EL (cell line): Measurements from ENCODE around the gene NTRK1.
A peak's percentile ranks its signal among the peaks of the same experiment; 100 is the strongest.

Source experiments
- DNase-seq: peaks from one replicate; pipeline ENCODE4 v3.0.0-alpha.2; 2016

NTRK1 gene

GRCh38 chr1:156858959-156859522, 1.6 kb upstream of the NTRK1 start, which contains the start of gene INSRR:
INSRR (minus strand) TSS chr1:156859117; CDS start chr1:156858621, 496 bp downstream.
- no peak for DNase-seq

DNA sequence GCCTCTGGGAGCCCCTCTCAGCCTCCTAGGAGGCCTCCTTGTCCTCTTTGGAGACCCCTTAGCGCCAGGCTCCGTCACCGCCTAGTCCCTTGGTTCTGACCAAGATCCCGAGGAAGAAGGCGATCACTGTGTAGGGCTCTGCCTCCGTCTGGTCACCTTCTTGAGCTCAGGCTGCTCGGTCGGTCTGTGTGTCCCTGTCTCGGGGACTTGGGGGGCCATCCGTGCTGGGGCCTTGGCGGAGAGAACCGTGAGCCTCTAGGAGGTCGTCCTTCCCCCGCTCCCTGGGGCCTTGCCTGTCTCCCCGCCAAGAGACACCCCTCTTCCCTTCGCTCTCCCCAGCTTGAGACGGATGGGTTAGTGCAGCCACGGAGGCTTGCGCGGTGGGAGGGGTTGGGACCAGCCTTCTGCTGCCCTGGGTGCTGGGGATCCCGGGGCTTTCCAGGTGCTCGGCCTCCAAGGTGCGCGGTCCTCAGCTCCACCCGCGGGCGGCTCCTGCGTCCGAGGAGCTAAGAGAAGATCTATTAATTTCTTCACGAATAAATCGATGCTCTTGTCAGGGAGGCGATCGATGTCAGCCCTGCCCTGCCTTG, 1.0 kb upstream of the NTRK1 start:
- DNase-seq, result peak; percentile 28

GRCh38 chr1:156860113-156860627, 495 bp upstream of the NTRK1 start:
- DNase-seq, result peak; percentile 53

- no peak for DNase-seq
Measured at GRCh38 chr1:156862584-156862983, 1.9 kb downstream of the NTRK1 start.

DNA sequence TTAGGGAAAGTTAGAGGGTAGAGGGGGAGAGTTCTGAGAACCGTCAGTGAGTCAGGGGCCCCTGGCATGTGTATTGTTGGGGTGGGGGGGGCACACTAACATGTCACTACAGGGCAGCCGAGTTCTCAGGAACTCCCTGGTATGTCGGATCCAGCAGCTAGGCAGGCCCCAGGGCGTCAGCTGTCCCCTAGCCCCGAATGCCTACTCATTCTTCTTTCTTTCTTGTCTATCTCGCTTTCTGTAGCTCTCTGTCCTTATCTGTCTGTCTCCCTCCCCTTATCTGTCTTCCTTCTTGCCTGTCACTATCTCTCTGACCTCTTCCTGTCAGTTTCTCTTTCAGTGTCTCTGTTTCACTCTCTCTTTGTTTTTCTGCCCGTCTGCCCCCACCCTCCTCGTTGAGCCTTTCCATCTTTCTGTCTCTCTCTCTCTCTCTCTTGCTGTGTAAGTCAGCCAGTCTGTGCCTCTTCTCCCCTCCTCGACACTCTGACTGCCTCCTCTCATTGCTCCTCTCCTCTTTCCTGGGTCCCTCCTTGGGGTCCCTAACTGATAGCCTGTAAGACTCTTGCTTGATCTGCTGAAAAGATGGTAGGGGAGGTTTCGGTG, 2.4 kb downstream of the NTRK1 start:
- DNase-seq, result no peak

GRCh38 chr1:156863631-156864030, 3.0 kb downstream of the NTRK1 start:
- no peak for DNase-seq

DNA sequence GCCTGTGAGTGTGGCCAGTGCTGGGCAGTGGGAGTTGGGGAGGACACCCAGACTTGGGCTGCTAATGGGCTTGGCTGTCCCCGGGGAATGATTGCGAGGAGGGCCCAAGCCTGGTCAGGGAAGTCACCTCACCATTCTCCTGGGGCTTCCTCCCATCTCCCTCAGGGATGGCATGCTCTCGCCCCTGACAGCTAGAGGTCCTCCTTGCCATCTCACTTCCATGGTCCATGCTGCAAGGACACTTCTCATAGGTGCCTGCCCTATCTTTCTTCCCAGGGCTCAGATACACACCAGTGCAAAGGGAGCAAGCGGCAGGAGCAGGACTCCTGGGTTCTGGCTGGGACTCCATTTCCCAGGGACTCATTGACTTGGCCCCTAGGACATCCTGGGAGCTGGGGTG, 4.1 kb downstream of the NTRK1 start:
- no peak for DNase-seq

GRCh38 chr1:156865258-156865657, 4.6 kb downstream of the NTRK1 start:
- DNase-seq, result no peak

- DNase-seq, result no peak
Measured at GRCh38 chr1:156865865-156866248, 5.2 kb downstream of the NTRK1 start.

DNA sequence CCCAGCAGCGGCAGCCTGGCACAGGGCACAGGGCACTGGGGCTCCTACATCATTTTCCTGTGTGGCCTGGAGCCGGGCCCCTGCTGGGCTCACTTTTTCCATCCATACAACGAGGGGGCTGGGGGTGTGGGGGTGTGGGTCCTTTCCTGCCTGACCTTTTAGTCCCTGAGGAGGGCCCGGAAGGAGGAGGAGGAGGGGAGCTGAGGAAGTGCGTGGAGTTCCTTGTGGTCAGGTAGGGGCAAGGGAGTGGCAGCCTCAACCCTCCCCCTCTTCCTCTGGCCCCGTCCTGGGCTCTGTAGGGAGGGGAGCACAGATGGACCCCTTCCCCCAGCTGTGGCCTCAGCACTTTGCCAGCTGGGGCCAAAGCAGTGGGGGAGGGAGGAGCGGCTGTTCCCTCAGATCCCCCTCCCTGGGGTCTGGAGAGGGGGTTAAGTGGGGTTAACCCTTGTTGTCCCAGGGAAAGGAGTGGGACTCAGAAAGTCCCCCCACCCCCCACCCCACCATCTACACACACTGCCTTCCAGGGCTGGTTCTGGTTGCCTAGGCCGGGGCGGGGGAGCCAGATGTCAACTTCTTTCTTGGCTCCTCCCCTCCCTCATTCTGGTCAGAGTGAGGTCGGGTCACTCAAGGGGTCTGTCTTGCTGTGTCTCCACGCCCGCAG, 5.7 kb downstream of the NTRK1 start:
- DNase-seq, result no peak

- DNase-seq, result no peak
Measured at GRCh38 chr1:156868341-156868740, 7.7 kb downstream of the NTRK1 start.

DNA sequence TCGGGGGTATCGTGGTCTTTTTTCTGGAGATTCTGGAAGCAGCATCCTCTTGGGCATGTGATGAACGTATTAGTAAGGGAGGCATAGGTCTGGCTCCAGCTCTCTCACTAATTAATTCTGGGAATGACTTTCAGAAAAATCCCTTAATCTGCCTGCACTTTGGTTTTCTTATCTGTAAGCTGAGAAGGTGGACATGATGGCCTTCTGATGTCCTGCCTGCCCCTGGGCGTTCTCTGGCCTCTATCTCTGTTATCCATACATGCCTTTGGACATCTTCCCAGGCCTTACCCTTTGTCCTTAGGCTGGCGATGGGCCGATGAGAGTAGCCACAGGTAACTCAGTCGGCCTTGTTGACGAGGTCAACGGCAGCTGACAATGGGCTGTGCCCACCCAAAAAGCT, 8.8 kb downstream of the NTRK1 start:
- DNase-seq, result no peak

- no peak for DNase-seq
Measured at GRCh38 chr1:156873659-156874058, 13.0 kb downstream of the NTRK1 start.

- no peak for DNase-seq
Measured at GRCh38 chr1:156874142-156874541, 13.5 kb downstream of the NTRK1 start.

- DNase-seq, result no peak
Measured at GRCh38 chr1:156874572-156875340, 14.1 kb downstream of the NTRK1 start.

DNA sequence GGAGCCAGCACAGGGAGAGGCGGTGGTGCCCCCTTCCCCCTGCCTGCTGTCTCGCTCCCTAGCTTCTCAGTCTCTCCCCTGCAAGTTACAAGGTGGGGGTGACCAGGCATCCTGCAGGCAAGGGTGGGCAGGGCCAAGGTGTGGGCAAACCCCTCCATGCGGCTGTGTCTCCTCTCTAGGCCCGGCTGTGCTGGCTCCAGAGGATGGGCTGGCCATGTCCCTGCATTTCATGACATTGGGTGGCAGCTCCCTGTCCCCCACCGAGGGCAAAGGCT, 14.6 kb downstream of the NTRK1 start:
- no peak for DNase-seq

DNA sequence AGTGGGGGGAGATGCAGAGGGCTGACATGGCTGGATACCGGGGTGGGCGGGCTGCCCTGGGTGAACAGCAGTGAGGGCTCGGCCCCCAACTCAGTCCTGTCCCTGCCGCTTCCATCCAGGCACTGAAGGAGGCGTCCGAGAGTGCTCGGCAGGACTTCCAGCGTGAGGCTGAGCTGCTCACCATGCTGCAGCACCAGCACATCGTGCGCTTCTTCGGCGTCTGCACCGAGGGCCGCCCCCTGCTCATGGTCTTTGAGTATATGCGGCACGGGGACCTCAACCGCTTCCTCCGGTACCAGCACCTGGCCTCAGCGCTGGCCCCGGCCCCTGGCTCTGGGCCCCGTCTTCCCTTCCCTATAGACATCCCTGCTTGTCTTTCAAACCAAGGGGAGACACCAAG, 15.6 kb downstream of the NTRK1 start:
- DNase-seq, result no peak

DNA sequence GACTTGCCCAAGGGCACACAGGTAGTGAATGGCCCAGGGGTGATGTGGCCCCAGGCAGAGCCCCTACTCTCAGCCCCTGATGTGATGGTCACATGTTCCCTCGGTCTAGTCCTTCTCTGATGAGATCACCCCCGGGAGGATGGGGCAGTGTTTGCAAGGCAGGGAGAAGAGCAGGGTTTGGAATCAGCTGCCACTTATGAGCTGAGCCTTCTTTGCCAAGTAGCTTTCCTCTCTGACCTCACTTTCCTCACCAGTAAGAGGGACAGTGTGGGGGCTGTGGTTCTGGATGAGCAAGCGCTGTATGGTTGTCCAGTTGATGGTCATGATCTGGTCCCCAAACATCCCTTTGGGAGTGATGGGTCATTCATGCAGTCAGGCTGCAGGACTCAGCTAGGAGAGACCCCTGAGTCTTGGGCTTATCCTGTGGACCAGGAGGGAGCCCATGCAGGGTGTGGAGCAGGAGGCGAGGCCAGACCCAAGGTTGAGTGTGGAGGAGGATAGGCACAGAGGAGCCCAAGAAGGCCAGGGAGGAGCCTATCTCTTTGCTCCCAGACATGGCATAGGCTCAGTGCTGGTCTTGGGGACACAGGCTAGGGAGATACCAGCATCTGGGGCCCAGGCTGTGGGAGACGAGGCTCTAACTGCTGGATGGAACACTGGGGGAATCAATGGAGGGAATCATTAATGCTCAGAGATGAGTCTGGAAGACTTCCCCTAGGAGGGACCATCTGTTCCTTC, 16.9 kb downstream of the NTRK1 start:
- DNase-seq, result no peak

- no peak for DNase-seq
Measured at GRCh38 chr1:156879876-156880275, 19.2 kb downstream of the NTRK1 start.

DNA sequence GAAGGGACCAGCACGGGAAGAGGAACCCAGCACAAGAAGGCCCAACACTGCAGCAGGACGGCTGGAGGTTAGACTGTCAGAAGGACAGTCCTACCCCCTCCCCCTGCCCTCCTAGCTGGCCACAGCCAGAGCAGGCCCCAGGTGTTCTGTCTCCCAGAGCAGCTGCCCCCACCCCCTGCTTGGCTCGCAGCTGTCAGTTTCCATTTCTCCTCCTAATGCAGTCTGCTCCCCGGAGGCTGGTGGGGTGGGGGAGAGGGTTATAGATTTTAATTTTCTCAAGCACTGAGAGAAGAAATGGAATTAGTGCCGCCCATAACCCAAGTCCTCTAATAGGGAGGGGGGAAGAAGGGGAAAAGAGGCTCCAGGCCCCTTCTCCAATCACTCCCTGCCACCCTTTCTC, 19.8 kb downstream of the NTRK1 start:
- no peak for DNase-seq

- no peak for DNase-seq
Measured at GRCh38 chr1:156881101-156881500, 20.4 kb downstream of the NTRK1 start.

DNA sequence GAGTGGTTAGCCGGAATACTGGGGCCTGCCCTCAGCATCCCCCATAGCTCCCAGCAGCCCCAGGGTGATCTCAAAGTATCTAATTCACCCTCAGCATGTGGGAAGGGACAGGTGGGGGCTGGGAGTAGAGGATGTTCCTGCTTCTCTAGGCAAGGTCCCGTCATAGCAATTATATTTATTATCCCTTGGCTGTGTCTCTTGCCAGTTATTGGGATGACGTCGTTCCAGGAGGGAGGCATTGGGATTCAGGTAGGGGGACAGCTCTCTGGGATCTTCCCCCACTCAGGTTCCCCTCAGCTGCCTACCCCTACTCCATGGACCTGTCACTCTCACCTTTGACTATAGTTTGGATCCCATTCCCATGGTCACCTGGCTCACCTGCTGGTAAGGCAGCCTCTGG, 21.0 kb downstream of the NTRK1 start:
- no peak for DNase-seq

DNA sequence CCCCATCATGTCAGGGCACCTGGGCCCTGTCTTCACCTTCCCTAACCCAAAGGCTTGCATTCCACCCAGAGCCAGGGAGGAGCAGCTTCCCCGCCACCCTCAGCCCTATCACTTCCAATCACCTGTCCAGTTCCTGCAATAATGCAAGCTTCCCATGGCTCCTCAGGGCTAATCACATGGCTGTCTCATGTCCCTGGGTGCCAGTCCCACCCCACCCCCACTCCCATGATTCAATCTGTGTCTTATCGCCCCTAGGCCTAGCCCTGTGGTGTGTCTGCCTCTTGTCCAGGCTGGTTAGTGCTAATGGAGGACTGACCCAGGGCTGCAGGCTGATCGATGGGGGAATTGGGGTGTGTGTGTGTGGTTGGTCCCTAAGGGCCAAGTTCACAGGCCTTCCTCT, 21.9 kb downstream of the NTRK1 start:
- DNase-seq, result no peak
